Keratinocyte (primary cell): Measurements from ENCODE around the gene UNC119B. TPM values are rescaled to one million over a fixed set of nuclear protein-coding genes. Genes with fewer than 3 reads are reported as not detected.

Experiments used
- DNase-seq: peaks from one replicate; pipeline ENCODE4 v3.0.0-alpha.2; 2011; ENCODE audit warnings: low read depth, missing footprints, low spot score
- FAIRE-seq: peaks from 2 replicates; lab custom pipeline; 2011; peaks lifted over from hg19 to GRCh38; lab: Jason Lieb, UNC
- H2AFZ ChIP-seq: 2 replicates; pipeline ENCODE4 v1.6.0; 2012; ENCODE audit warnings: low read length, control low read depth, inconsistent platforms; ENCODE audit not compliant: control insufficient read depth
- H3K27ac ChIP-seq: 2 replicates; pipeline ENCODE4 v1.5.1; 2011; ENCODE audit warnings: low read length; ENCODE audit not compliant: control insufficient read depth, insufficient read depth
- H3K27me3 ChIP-seq: 3 replicates; pipeline ENCODE4 v1.6.0; 2011; ENCODE audit warnings: low read length; ENCODE audit not compliant: control insufficient read depth, insufficient read depth; ENCODE audit errors: extremely low read depth
- H3K36me3 ChIP-seq, 2 experiments: 2 replicates in 1 of 2; 3 replicates in 1 of 2; pipeline ENCODE4 v1.5.1; 2011; ENCODE audit warnings: low read length in 2 of 2, mild to moderate bottlenecking in 1 of 2; ENCODE audit not compliant: control insufficient read depth in 2 of 2, insufficient read depth in 2 of 2; ENCODE audit errors: extremely low read depth in 1 of 2
- H3K4me1 ChIP-seq: 3 replicates; pipeline ENCODE4 v1.5.1; 2011; ENCODE audit warnings: low read length; ENCODE audit not compliant: control insufficient read depth, insufficient read depth; ENCODE audit errors: extremely low read depth
- H3K4me2 ChIP-seq: 3 replicates; pipeline ENCODE4 v1.6.0; 2011; ENCODE audit warnings: low read depth, low read length; ENCODE audit not compliant: control insufficient read depth, insufficient read depth; ENCODE audit errors: extremely low read depth
- H3K4me3 ChIP-seq, 3 experiments: fragments of 200-600 bp in 1 of 3; sonication (generic) in 1 of 3; 2 replicates in 2 of 3; 3 replicates in 1 of 3; pipeline ENCODE4 v1.5.1; 2011 to 2016; ENCODE audit warnings: low read length in 3 of 3, mild to moderate bottlenecking in 3 of 3, control low read depth in 2 of 3, inconsistent platforms in 1 of 3, low read depth in 1 of 3, mixed read lengths in 1 of 3, mixed run types in 1 of 3, moderate library complexity in 1 of 3; ENCODE audit not compliant: control insufficient read depth in 2 of 3, insufficient read depth in 2 of 3; ENCODE audit errors: extremely low read depth in 1 of 3
- H3K79me2 ChIP-seq: 2 replicates; pipeline ENCODE4 v1.6.0; 2012; ENCODE audit warnings: low read length; ENCODE audit not compliant: control insufficient read depth, insufficient read depth
- H3K9ac ChIP-seq: 3 replicates; pipeline ENCODE4 v1.6.0; 2011; ENCODE audit warnings: low read length; ENCODE audit not compliant: control insufficient read depth, insufficient read depth; ENCODE audit errors: extremely low read depth
- H3K9me1 ChIP-seq: 3 replicates; pipeline ENCODE4 v1.6.0; 2011; ENCODE audit warnings: low read length; ENCODE audit not compliant: control insufficient read depth, insufficient read depth; ENCODE audit errors: extremely low read depth
- H3K9me3 ChIP-seq: 2 replicates; pipeline ENCODE4 v1.5.1; 2012; ENCODE audit warnings: low read depth, low read length; ENCODE audit not compliant: control insufficient read depth
- H4K20me1 ChIP-seq: 3 replicates; pipeline ENCODE4 v1.6.0; 2011; ENCODE audit warnings: low read length; ENCODE audit not compliant: control insufficient read depth, insufficient read depth; ENCODE audit errors: extremely low read depth
- CTCF ChIP-seq, 3 experiments: IDR thresholded peaks in 1 of 3; conservative IDR thresholded peaks in 1 of 3; optimal IDR thresholded peaks in 1 of 3; 2 replicates in 2 of 3; 3 replicates in 1 of 3; pipeline versions ENCODE3 to v1.5.1; 2011; ENCODE audit warnings: low read length in 3 of 3, mild to moderate bottlenecking in 3 of 3, moderate library complexity in 2 of 3, control low read depth in 1 of 3, inconsistent platforms in 1 of 3; ENCODE audit not compliant: insufficient read depth in 2 of 3; ENCODE audit errors: extremely low read depth in 1 of 3
- EZH2 ChIP-seq: IDR thresholded peaks from one replicate; pipeline ENCODE4 v1.6.1; 2012; ENCODE audit warnings: inconsistent platforms, mild to moderate bottlenecking, low read length, moderate library complexity
- dilution Hi-C: fragments of 300-500 bp; cut with MboI; formaldehyde crosslinking; loops from one replicate; pipeline ENCODE4 v1.7.0; 2020; ENCODE audit warnings: low sequenced_read_pairs; ENCODE audit not compliant: extremely low pct_ligation_motif_present
- polyA plus RNA-seq, 5 experiments: library from polyadenylated mRNA; depleted of rRNA in 3 of 5; stranded (reverse) in 3 of 5; stranded (forward) in 1 of 5; unstranded in 1 of 5; fragments of >200 nt; gene quantifications; 1 replicate in 1 of 5; 2 replicates in 3 of 5; 3 replicates in 1 of 5; pipeline versions ENCODE4 v1.2.1 to v1.2.3, GENCODE V29; 2011 to 2012; ENCODE audit warnings: missing spikeins in 2 of 5, low read depth in 1 of 5, low replicate concordance in 1 of 5

The UNC119B gene
- polyA plus RNA-seq, 1 donor (not counting 4 experiments of a cell fraction or from before 2014, with no cell fraction given), result 22.0 TPM

DNA sequence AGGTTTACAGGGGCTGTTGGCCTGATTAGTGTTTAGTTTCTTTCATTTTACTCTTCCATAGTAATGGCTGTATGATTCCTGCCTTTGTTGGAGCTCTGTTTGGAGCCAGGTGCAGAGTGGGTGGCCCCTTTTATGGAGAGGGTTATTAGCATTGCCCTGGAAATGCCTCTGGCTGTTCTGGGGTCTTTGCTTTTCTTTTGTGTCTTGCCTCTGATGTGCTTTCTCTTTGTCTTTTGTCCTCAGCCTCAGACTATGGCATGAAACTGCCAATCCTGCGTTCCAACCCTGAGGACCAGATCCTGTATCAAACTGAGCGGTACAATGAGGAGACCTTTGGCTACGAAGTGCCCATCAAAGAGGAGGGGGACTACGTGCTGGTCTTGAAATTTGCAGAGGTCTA is 16.4 kb upstream of the UNC119B start:
- Histone ChIP-seq H3K79me2 (peaks cover 44% of the 10 kb centered on the region), H3K4me3 (no peak overlapping the region), H3K9ac (no peak overlapping the region), H3K27me3 (no peaks in the 10 kb centered on the region), H3K9me1 (no peaks in the 10 kb centered on the region), H2AFZ (no peak overlapping the region), H4K20me1 (peaks cover 11% of the 10 kb centered on the region), H3K4me1 (peaks cover 11% of the 10 kb centered on the region), H3K27ac (no peak overlapping the region), H3K9me3 (no peaks in the 10 kb centered on the region), H3K36me3 (peaks cover 16 to 36% of the 10 kb centered on the region in 2 experiments), H3K4me2 (no peak overlapping the region)
- TF ChIP-seq CTCF (optimal IDR thresholded peaks at IDR 0.05 in 1 of 3, IDR thresholded peaks at IDR 0.05 in 1 of 3, conservative IDR thresholded peaks at IDR 0.05 in 1 of 3; ENCODE audit: extremely low read depth in 1 of 3, insufficient read depth in 2 of 3, low read length in 3 of 3) (no peak), EZH2 (no peak)
- dilution Hi-C loops, result no loop called here
- DNase-seq, result no peak
- no peak for FAIRE-seq

DNA sequence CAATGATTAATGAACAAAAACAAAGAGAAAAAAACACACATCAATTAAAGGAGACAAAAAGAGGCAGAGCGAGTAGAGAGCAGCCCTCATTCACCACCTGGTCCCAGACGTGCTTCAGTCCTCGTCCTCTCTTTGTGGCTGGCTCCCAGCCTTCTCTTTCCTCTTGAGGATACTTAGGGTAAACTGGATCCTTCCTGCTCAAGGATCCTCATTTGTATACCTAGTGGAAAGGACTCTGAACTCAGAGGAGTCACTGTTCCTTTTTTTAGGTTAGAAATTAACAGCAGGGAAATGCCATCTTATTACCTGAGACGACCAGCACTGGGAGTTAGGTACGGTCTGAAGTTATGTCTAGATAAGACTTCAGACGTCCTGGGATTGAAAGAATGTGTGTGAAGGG is 13.6 kb upstream of the UNC119B start:
- no peak for FAIRE-seq

More for the DNA sequence above, 13.6 kb upstream of the UNC119B start:
- H4K20me1 ChIP-seq, result no peaks in the 10 kb centered on the region
- H3K4me1 ChIP-seq, result no peaks in the 10 kb centered on the region
- H2AFZ ChIP-seq, result no peak overlapping the region
- no peak overlapping the region for H3K4me3 ChIP-seq
- H3K27ac ChIP-seq, result no peak overlapping the region
- no peak for DNase-seq
- no peaks in the 10 kb centered on the region for H3K27me3 ChIP-seq
- no peak overlapping the region for H3K4me2 ChIP-seq
- H3K79me2 ChIP-seq, result peaks cover 16% of the 10 kb centered on the region
- H3K9me1 ChIP-seq, result no peaks in the 10 kb centered on the region
- no peak overlapping the region for H3K9ac ChIP-seq
- peaks cover 32 to 36% of the 10 kb centered on the region in 2 experiments for H3K36me3 ChIP-seq
- TF ChIP-seq EZH2 (no peak), CTCF (optimal IDR thresholded peaks at IDR 0.05 in 1 of 3, IDR thresholded peaks at IDR 0.05 in 1 of 3, conservative IDR thresholded peaks at IDR 0.05 in 1 of 3; ENCODE audit: extremely low read depth in 1 of 3, insufficient read depth in 2 of 3, low read length in 3 of 3) (no peak)
- dilution Hi-C loops, result no loop called here
- H3K9me3 ChIP-seq, result no peaks in the 10 kb centered on the region
